HG03378 (cell line): ENCODE results near the gene TUBB4A.
"Not testable (repeated sequence)": the region's sequence is repeated elsewhere in the genome, so short reads cannot be mapped to it uniquely, and the experiment has no call there.

Experiments
- ATAC-seq: cut with Tn5 transposase; IDR thresholded peaks from one replicate; pipeline ENCODE4 v1.9.1; 2021; ENCODE audit warnings: mild to moderate bottlenecking, moderate library complexity; ENCODE audit not compliant: unreplicated experiment

TUBB4A gene

GRCh38 chr19:6501740-6502648, at the start of gene TUBB4A:
Gene TUBB4A, minus strand, starts transcription at chr19:6502309. Its CDS starts 97 bp downstream, at chr19:6502212.
- no peak for ATAC-seq

GRCh38 chr19:6551091-6551490, 49.0 kb upstream of the TUBB4A start:
- ATAC-seq, result no peak

GRCh38 chr19:6550679-6551078, 48.6 kb upstream of the TUBB4A start:
- ATAC-seq, result not testable (repeated sequence)

- no peak for ATAC-seq
Observed at GRCh38 chr19:6543866-6544347, 41.8 kb upstream of the TUBB4A start.

- no peak for ATAC-seq
Observed at GRCh38 chr19:6540918-6541689, 39.0 kb upstream of the TUBB4A start.

- ATAC-seq, result no peak
Observed at GRCh38 chr19:6539514-6539913, 37.4 kb upstream of the TUBB4A start.

- peak; percentile 3 for ATAC-seq
Observed at GRCh38 chr19:6535558-6536137, 33.5 kb upstream of the TUBB4A start.

- ATAC-seq, result no peak
Observed at GRCh38 chr19:6534451-6535093, 32.5 kb upstream of the TUBB4A start.

GRCh38 chr19:6533746-6534418, 31.8 kb upstream of the TUBB4A start:
- no peak for ATAC-seq

GRCh38 chr19:6533000-6533328, 30.9 kb upstream of the TUBB4A start:
- no peak for ATAC-seq

- no peak for ATAC-seq
Observed at GRCh38 chr19:6532244-6532999, 30.3 kb upstream of the TUBB4A start.

GRCh38 chr19:6531956-6532243, 29.8 kb upstream of the TUBB4A start:
- ATAC-seq, result no peak

- ATAC-seq, result no peak
Observed at GRCh38 chr19:6531163-6531955, 29.2 kb upstream of the TUBB4A start.

- ATAC-seq, result no peak
Observed at GRCh38 chr19:6530386-6531162, 28.5 kb upstream of the TUBB4A start, which contains the start of gene TNFSF9. Gene TNFSF9, plus strand, starts transcription at chr19:6531026. Its CDS starts 11 bp downstream, at chr19:6531037.

GRCh38 chr19:6529937-6530385, 27.9 kb upstream of the TUBB4A start:
- ATAC-seq, result no peak

- no peak for ATAC-seq
Observed at GRCh38 chr19:6529351-6529750, 27.2 kb upstream of the TUBB4A start.

- peak; percentile 15 for ATAC-seq
Observed at GRCh38 chr19:6528544-6529121, 26.5 kb upstream of the TUBB4A start.
